HG03354 (cell line): ENCODE results near the gene GCGR.

ENCODE experiments used
- ATAC-seq: cut with Tn5 transposase; IDR thresholded peaks from one replicate; pipeline ENCODE4 v1.9.1; 2021; ENCODE audit warnings: mild to moderate bottlenecking; ENCODE audit not compliant: unreplicated experiment, poor library complexity, severe bottlenecking

GCGR gene

GRCh38 chr17:81810892-81811704, 7.1 kb downstream of the GCGR start:
- no peak for ATAC-seq

DNA sequence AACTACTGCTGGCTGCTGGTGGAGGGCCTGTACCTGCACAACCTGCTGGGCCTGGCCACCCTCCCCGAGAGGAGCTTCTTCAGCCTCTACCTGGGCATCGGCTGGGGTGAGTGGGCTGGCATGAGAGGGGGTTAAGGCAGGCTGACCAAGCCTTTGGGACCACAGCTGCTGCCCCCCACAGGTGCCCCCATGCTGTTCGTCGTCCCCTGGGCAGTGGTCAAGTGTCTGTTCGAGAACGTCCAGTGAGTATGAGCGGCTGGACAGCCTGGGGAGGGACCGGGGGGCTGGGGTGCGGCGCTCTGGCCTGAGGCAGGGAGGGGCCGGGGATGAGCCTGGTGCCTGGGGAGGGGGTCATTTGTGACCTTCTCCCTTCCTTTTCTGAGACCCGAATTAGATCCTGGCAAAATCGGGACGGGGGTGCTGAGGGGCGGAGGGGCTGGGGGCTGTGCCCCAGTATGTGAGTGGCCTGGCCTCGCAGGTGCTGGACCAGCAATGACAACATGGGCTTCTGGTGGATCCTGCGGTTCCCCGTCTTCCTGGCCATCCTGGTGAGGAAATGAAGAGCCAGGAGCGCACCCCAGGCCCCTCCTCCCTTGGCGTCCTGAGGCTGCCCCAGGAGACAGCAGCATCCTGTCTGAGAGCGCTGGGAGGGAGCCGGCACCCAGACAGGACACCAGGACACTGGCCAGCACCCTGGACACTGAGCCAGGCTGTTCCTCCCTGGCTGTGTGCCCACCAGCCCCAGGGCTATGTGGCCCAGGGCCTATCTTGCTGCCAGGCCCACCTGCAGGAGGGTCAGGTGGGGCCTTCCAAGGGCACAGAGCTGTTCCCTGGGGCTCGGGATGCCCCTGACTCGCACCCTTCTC, 8.0 kb downstream of the GCGR start:
- no peak for ATAC-seq

DNA sequence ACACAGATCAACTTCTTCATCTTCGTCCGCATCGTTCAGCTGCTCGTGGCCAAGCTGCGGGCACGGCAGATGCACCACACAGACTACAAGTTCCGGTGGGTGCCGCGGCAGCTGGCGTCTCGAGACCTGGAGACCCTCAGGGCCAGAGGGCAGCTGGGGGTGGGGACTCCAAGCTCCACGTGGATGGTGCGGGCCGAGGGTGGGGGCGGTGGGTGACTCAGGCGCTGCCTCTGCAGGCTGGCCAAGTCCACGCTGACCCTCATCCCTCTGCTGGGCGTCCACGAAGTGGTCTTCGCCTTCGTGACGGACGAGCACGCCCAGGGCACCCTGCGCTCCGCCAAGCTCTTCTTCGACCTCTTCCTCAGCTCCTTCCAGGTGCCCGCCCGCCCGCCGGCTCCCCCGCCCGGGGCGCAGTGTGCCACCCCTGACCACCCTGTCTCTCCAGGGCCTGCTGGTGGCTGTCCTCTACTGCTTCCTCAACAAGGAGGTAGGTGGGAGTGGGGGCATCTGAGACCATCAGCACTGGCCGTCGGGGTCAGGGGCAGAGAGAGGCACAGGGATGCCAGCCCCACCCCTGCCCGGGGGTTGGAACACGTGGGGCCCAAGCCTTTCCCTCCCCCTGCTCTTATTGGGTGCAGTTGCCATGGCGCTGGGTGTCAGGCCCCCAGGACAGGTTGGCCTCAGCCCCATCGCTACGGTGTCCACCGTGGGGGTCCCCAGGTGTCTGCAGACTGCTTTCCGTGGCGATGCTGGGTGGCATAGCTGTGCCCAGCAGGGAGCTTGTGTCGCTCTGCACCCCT, 8.8 kb downstream of the GCGR start:
- no peak for ATAC-seq

- ATAC-seq, result no peak
Measured at GRCh38 chr17:81813371-81813684, 9.4 kb downstream of the GCGR start.

DNA sequence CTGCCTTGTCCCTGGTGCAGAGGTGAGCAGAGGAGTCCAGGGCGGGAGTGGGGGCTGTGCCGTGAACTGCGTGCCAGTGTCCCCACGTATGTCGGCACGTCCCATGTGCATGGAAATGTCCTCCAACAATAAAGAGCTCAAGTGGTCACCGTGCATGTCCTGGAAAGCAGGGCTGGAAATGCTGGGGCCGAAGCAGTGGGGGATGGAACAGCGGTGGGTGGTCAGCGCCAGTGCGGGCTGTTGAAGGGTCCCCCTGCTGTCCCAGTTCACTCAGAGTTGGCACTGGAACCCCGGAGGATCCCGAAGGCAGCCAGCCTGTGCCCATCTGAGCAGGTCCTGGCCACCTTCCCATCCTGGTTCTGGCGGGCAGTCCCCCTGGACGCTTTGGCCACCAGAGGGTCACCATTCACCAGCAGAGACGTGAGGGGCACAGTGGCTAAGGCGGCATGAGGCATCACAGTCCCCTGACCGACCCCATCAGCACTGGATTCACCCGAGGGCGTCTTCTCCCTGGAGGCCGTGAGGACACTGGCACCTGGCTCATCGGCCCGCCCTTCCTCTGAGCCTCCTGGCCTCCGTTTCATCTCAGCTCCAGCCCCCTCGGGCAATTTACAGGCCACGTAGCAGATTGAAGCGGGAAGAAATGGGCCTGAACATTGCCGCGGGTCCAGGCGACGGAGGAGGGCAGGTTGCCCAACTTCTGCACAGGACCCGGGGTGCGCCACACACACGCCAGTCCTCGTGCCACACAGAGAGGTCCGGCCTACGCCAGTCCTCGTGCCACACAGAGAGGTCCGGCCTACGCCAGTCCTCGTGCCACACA, 10.1 kb downstream of the GCGR start:
- ATAC-seq, result no peak

DNA sequence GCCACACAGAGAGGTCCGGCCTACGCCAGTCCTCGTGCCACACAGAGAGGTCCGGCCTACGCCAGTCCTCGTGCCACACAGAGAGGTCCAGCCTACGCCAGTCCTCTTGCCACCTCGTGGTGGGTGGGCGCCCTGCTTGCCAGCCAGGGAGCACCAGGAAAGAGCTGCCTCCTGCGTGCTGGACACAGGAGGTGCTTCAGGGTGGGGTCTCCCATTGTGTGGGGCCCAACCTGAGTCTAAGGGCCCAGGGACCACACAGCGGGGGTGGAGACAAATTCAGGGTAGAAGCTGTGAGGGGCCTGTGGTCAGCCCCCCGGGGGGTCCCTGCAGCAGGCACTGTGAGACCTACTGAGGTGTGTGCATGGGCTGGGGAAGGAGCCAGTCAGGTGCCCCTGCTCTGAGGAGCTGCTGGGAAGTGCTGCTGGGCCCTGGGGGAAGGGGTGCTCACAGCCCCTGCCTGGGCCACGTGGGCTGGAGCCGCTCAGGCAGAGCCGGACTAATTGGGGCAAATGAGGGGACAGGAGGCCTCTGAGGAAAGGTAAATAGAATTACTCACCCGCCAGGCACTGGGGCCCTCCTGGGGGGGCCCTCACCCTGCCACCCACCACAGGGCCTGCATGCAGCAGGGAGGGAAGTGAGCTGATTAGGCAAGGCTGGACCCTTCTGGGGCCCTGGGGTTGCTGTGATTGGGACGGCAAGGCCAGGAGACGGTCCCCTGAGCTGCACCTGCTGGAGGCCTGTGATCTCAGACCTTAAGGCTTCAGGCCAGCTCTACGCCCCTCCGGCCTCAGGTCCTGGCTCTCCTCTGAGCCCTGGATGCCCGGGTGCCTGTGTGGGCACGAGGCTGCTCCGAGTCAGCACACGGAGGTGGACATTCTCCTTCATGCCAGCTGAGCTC, 11.0 kb downstream of the GCGR start:
- no peak for ATAC-seq

DNA sequence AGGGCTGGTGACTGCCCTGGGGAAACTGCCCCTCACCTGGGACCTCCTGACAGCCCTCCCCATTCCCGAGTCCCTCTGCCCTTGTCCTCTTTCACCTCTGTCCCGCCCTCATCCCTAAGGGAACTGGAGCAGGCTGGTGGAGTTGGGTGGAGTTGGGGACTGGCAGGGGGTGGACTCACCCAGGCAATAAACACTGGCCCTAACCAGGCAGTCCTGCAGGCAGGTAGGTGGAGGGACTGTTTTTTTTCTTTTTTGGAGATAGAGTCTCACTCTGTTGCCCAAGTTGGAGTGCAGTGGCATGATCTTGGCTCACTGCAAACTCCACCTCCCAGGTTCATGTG, 11.7 kb downstream of the GCGR start:
- no peak for ATAC-seq

DNA sequence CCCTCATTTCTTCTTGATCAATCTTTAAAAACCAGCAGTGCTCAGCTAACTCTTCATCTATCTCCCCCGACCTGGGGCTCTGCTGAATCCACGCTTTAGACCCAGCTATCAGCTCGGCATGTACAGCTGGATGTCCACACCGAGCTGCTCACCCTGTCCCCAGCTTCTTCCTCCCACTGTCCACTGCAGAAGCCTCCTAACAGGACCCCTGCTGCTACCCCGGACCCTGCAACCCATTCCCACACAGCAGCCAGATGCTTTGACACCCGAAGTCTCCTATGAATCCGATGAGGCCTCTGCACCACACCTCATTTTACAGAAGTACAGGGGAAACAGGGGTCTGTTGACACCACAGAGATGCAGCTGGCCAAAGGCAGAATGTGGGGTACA, 13.8 kb downstream of the GCGR start:
- ATAC-seq, result no peak

- no peak for ATAC-seq
Measured at GRCh38 chr17:81819708-81820107, 15.8 kb downstream of the GCGR start.

- no peak for ATAC-seq
Measured at GRCh38 chr17:81821147-81821546, 17.2 kb downstream of the GCGR start.

DNA sequence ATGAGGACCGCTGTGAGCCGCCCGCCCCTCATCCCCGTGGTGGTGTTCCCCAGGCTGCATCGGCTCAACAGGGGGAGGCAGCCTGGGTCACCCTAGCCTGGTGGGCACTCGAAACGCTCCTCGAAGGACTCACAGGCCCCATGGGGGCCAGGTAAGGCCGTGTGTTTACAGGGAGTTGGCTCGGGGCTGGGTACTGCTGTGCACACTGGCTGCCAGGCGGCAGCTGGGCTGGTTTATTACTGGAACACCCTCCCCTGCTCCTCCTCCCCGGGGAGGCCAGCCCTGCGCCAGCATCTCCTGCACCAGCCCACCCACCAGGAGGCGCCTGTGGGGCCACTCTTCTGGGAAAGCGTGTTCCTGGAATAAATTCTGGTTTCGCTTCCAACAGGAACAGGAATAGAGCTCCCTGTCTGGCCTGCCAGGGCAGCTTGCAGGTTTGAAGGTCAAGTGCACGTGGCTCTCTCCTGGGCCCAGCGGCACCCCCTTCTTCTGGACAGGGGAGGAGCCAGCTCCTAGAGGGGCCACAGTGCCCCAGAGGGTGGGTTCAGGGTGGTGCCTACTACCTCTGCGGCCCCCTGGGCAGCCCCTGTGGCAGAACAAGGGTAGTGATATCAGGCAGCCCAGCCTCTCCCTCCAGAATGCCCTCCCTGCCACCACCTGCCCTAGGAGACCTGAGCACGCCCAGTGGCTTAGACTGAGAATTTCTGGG, 17.8 kb downstream of the GCGR start:
- ATAC-seq, result no peak

- no peak for ATAC-seq
Measured at GRCh38 chr17:81822312-81822637, 18.3 kb downstream of the GCGR start.

DNA sequence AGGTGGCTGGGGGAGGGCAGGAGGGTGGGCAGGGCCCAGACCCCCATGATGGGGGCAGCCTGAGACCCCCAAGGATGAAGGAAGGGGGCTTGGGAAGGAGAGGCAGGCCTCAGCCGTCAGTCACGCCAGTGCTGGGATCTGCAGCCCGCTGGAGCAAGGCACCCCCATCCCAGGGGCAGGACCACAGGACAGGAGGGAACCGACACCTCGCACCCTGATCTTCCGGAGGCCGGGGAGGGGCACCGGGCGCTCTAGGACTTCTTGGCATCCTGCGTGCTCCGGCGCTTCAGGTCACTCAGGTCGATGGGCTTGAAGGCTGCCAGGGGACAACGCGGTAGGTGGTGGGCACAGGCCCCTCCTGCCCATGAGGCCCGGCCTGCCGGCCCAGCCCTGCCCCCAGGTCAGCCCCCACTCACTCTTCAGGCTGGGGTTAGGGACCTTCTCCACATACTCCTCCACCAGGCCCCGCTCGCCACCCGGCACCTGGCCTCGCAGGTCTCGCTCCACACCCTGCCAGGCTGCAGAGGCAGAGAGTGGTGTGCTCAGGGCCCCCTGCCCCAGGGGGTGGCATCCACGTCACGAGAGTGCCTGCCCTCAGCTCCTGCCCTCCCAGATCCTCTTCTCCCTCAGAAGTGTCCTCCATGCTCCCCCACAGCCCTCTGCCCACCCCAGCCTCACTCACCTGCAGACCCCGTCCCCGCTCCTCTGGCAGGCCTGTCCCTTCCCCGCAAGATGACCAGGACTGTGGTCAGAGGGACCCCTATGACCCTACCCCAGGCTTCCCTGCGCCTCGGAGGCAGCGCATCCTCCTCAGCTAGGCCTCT, 19.3 kb downstream of the GCGR start:
- ATAC-seq, result no peak

GRCh38 chr17:81823820-81824550, 20.0 kb downstream of the GCGR start:
- no peak for ATAC-seq

DNA sequence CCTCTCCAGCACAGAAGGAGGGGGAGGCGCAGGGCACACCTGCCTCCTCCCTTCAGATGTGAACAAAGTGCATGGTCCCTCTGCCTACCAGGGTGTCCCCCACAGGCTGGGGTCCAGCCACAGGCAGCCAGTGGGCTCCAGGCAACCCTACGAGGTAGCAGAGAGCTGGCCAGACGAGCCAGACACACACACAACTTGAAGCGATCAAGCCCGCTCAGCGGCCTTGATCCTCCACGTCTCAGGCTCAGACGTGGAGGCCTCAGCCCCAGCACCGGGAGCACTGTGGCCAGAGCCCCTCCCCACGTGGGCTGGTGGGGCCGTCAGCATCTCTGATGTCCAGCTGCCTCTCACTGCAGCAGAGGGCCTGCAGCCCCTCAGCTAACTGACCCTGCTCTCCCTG, 20.6 kb downstream of the GCGR start:
- ATAC-seq, result no peak

GRCh38 chr17:81825841-81826466, 22.0 kb downstream of the GCGR start:
- no peak for ATAC-seq
